A673 (cell line): ENCODE results near the gene CHRNG. TPM values are rescaled to one million over a fixed set of nuclear protein-coding genes. Genes with fewer than 3 reads are reported as not detected.

Experiments
- BruUV-seq: library from RNA; stranded (reverse); fragments of 400-500 nt; replicated peaks from 2 replicates; lab custom pipeline; 2021; lab: Mats Ljungman, UMichigan
- CTCF ChIA-PET: fragments of 300-600 bp; sonication (Branson Sonifier 250); formaldehyde crosslinking; loops from one replicate; lab custom pipeline; 2022; ENCODE audit warnings: antibody characterized with exemption; lab: Charles Lee
- POLR2A ChIA-PET: fragments of 300-600 bp; sonication (Branson Sonifier 250); formaldehyde crosslinking; loops from one replicate; lab custom pipeline; 2022; ENCODE audit warnings: antibody characterized with exemption; ENCODE audit not compliant: low non-redundant PET; lab: Charles Lee
- DNase-seq: peaks from one replicate; pipeline ENCODE4 v3.0.0-alpha.2; 2015; ENCODE audit warnings: low spot score
- H3K27ac ChIP-seq: fragments of 200-600 bp; sonication (generic); 2 replicates; pipeline ENCODE4 v1.5.1; 2016; ENCODE audit warnings: mixed run types, low read depth, mild to moderate bottlenecking, mixed read lengths, antibody characterized with exemption, low read length; ENCODE audit not compliant: poor library complexity, severe bottlenecking
- H3K27me3 ChIP-seq: fragments of 200-600 bp; sonication (generic); replicated peaks from 2 replicates; pipeline ENCODE4 v1.6.1; 2017; ENCODE audit warnings: mixed run types, low read depth, mild to moderate bottlenecking, mixed read lengths, antibody characterized with exemption, low read length; ENCODE audit not compliant: insufficient read depth, poor library complexity
- H3K36me3 ChIP-seq: fragments of 200-600 bp; sonication (generic); 2 replicates; pipeline ENCODE4 v1.6.1; 2016; ENCODE audit warnings: mixed run types, mild to moderate bottlenecking, mixed read lengths, antibody characterized with exemption, low read length; ENCODE audit not compliant: insufficient read depth, poor library complexity, severe bottlenecking
- H3K4me1 ChIP-seq: fragments of 200-600 bp; sonication (generic); 2 replicates; pipeline ENCODE4 v1.6.1; 2017; ENCODE audit warnings: mixed run types, mild to moderate bottlenecking, mixed read lengths, antibody characterized with exemption, low read length; ENCODE audit not compliant: insufficient read depth, poor library complexity, severe bottlenecking
- H3K4me3 ChIP-seq: fragments of 200-600 bp; sonication (generic); 2 replicates; pipeline ENCODE4 v1.5.1; 2016; ENCODE audit warnings: low read depth, mixed run types, mild to moderate bottlenecking, mixed read lengths, low read length; ENCODE audit not compliant: poor library complexity, severe bottlenecking
- H3K9me3 ChIP-seq: fragments of 200-600 bp; sonication (generic); 2 replicates; pipeline ENCODE4 v1.6.1; 2016; ENCODE audit warnings: mixed run types, low read depth, mild to moderate bottlenecking, mixed read lengths, antibody characterized with exemption, low read length; ENCODE audit not compliant: poor library complexity, severe bottlenecking
- EZH2 ChIP-seq: fragments of 200-600 bp; sonication (generic); IDR thresholded peaks from 2 replicates; pipeline ENCODE4 v1.6.1; 2017; ENCODE audit warnings: borderline replicate concordance, low read depth, mild to moderate bottlenecking, mixed read lengths, antibody characterized with exemption, low read length; ENCODE audit not compliant: poor library complexity, severe bottlenecking
- intact Hi-C: fragments of 100-400 bp; cut with micrococcal nuclease; formaldehyde crosslinking; loops from one replicate; pipeline ENCODE4 v1.10.0; 2022; ENCODE audit not compliant: unreplicated experiment
- total RNA-seq: library from RNA; stranded (reverse); gene quantifications from 2 replicates; pipeline ENCODE4 v1.2.3, GENCODE V29; 2021
- TF ChIP-seq, protein P1 (sequence below): fragments of 300-800, 200-600 bp; sonication (generic); conservative IDR thresholded peaks from 2 replicates; pipeline ENCODE4 v1.5.1; 2017; ENCODE audit warnings: low read depth, mild to moderate bottlenecking, antibody characterized with exemption, low read length, moderate library complexity, mixed read lengths

CHRNG gene
- total RNA-seq, 1 experiment from 2014 or later: not detected

DNA sequence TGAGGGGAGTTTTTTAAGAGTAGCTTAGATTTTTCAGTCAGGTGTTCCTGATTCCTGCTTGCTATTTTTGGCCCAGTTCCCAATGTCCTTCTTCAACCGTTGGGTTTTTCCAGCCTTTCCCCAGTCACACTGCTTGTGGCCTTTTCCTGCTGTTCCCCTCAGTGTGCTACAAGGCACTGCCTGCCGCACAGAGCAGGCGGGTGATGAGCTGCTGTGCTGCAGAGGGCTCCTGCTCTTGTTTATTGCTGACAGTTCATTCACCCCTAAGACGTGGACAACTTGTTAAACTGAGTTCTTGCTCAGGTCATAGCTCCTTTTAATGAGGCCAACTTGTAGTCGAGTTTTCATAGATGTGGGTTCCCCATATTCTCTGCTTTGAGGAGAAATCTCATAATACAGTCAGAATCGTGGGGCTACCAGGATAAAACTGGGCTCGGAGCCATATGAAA, 31.6 kb downstream of the CHRNG start:
- intact Hi-C loops: no loop called here
- BruUV-seq: no TSS peak
- no peak overlapping the region for H3K27ac ChIP-seq
- no peaks in the 10 kb centered on the region for H3K9me3 ChIP-seq
- H3K36me3 ChIP-seq: peaks cover 35% of the 10 kb centered on the region
- no peak overlapping the region for H3K4me3 ChIP-seq
- TF ChIP-seq, protein P1, sequence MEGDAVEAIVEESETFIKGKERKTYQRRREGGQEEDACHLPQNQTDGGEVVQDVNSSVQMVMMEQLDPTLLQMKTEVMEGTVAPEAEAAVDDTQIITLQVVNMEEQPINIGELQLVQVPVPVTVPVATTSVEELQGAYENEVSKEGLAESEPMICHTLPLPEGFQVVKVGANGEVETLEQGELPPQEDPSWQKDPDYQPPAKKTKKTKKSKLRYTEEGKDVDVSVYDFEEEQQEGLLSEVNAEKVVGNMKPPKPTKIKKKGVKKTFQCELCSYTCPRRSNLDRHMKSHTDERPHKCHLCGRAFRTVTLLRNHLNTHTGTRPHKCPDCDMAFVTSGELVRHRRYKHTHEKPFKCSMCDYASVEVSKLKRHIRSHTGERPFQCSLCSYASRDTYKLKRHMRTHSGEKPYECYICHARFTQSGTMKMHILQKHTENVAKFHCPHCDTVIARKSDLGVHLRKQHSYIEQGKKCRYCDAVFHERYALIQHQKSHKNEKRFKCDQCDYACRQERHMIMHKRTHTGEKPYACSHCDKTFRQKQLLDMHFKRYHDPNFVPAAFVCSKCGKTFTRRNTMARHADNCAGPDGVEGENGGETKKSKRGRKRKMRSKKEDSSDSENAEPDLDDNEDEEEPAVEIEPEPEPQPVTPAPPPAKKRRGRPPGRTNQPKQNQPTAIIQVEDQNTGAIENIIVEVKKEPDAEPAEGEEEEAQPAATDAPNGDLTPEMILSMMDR: no peak
- DNase-seq: no peak
- ChIA-PET POLR2A (no interaction called here), CTCF (no interaction called here)
- no peaks in the 10 kb centered on the region for H3K4me1 ChIP-seq
- H3K27me3 ChIP-seq: no peaks in the 10 kb centered on the region

- CTCF ChIA-PET: no interaction called here
Measured at GRCh38 chr2:232573042-232573441, 33.5 kb downstream of the CHRNG start.

DNA sequence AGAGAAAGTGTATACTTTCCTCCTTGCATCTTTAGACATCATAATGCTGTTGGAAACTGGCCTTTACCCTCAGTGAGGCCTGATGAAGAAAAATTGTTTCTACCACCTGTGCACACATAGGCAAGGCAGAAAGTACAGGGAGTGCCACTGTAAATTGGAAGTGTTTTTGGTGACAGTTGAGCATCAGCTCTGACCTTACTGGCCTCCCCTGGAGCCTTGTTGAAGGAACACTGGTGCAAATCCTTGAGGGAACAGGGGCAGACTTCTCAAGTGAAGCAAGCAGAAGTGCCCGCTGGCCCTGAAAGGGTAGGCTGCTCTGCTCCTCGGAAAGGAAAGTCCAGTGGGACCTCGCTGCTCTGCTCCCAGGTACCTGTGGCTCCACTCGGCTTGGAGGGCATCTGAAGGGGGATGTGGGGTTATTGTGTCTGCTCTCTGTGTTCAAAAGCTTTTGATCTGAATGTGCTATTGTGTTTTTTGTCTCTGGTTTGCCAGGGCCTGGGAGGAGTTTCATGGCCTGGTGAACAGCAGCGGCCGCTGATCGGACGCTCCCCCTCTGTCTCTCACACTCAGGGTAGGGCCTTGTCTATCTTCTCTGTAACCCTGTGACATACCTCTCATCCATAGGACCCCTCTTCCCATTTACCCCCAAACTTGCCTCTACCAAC, 34.4 kb downstream of the CHRNG start:
- intact Hi-C loops: no loop called here
- peaks cover 8% of the 10 kb centered on the region for H3K36me3 ChIP-seq

More at GRCh38 chr2:232573042-232573441, 33.5 kb downstream of the CHRNG start:
- POLR2A ChIA-PET: no interaction called here
- Histone ChIP-seq H3K4me1 (no peaks in the 10 kb centered on the region), H3K27me3 (no peaks in the 10 kb centered on the region), H3K4me3 (no peak overlapping the region), H3K9me3 (no peaks in the 10 kb centered on the region), H3K27ac (no peak overlapping the region), H3K36me3 (peaks cover 15% of the 10 kb centered on the region)
- BruUV-seq: no TSS peak
- DNase-seq: no peak
- intact Hi-C loops: no loop called here
- no peak for TF ChIP-seq EZH2
- TF ChIP-seq, protein P1: no peak

More for the DNA sequence above, 34.4 kb downstream of the CHRNG start:
- no peaks in the 10 kb centered on the region for H3K9me3 ChIP-seq
- no peak for DNase-seq
- H3K4me1 ChIP-seq: no peaks in the 10 kb centered on the region
- no TSS peak for BruUV-seq
- ChIA-PET CTCF (no interaction called here), POLR2A (no interaction called here)
- TF ChIP-seq EZH2: no peak
- TF ChIP-seq, protein P1: no peak
- H3K27me3 ChIP-seq: no peaks in the 10 kb centered on the region
- H3K27ac ChIP-seq: no peak overlapping the region
- H3K4me3 ChIP-seq: no peak overlapping the region
